Glutamatergic neuron (in vitro differentiated cells): ENCODE results near the gene SLC12A4. TPM values are rescaled to one million over a fixed set of nuclear protein-coding genes. Genes with fewer than 3 reads are reported as not detected.
"Not testable (repeated sequence)": the region's sequence is repeated elsewhere in the genome, so short reads cannot be mapped to it uniquely, and the experiment has no call there.

Source experiments
- DNase-seq: peaks from one replicate; pipeline ENCODE4 v3.0.0; 2022
- H3K27ac Mint-ChIP-seq: one replicate; pipeline ENCODE4 v1.8.0; 2020; ENCODE audit warnings: mild to moderate bottlenecking, mixed read lengths, inconsistent platforms; ENCODE audit not compliant: unreplicated experiment
- H3K27me3 Mint-ChIP-seq: one replicate; pipeline ENCODE4 v1.8.0; 2020; ENCODE audit warnings: mild to moderate bottlenecking, moderate library complexity, mixed read lengths, inconsistent platforms; ENCODE audit not compliant: unreplicated experiment
- H3K36me3 Mint-ChIP-seq: one replicate; pipeline ENCODE4 v1.8.0; 2020; ENCODE audit warnings: mild to moderate bottlenecking, mixed read lengths, inconsistent platforms; ENCODE audit not compliant: unreplicated experiment
- H3K4me1 Mint-ChIP-seq: one replicate; pipeline ENCODE4 v1.8.0; 2020; ENCODE audit warnings: mild to moderate bottlenecking, low read depth, mixed read lengths, inconsistent platforms; ENCODE audit not compliant: unreplicated experiment
- H3K4me3 Mint-ChIP-seq: one replicate; pipeline ENCODE4 v1.8.0; 2020; ENCODE audit warnings: mild to moderate bottlenecking, mixed read lengths, inconsistent platforms; ENCODE audit not compliant: unreplicated experiment
- H3K9me3 Mint-ChIP-seq: one replicate; pipeline ENCODE4 v1.8.0; 2020; ENCODE audit warnings: mild to moderate bottlenecking, moderate library complexity, mixed read lengths, inconsistent platforms; ENCODE audit not compliant: unreplicated experiment
- CTCF ChIP-seq: fragments of 200-600 bp; sonication (generic); IDR thresholded peaks from one replicate; pipeline ENCODE4 v1.5.0; 2021; ENCODE audit not compliant: partially characterized antibody, unreplicated experiment
- total RNA-seq: library from RNA; stranded (reverse); fragmentation: NEBNext Ultra II Directional; extraction: Animal tissue kit (Norgen Biotek cat#: 25700); gene quantifications from one replicate; pipeline ENCODE4 v1.2.1, GENCODE V29; 2021; ENCODE audit not compliant: unreplicated experiment

The SLC12A4 gene
- total RNA-seq, 1 donor from 2014 or later: 19.9 TPM

DNA sequence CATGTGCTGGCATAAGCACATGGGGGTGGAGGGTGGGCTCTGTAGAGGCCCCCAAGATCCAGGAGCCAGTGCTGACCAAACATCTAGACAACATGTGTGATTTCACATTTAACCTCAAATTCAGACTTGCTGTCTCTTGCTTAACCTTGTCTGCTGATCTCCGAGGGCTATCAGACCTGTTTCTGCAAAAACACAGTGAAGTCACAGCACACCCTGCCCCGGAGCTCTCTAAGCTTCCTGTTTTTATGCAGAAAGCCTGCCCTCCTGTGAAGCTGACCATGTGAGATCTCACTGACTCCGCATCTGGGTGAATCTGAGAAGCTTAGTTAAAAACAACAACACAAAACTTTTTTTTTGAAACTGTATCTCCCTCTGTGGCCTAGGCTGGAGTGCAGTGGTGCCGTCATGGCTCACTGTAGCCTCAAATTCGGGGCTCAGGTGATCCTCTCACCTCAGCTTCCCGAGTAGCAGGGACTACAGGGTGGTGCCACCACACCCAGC, 37.4 kb upstream of the SLC12A4 start:
- Mint-ChIP-seq H3K4me1 (no peaks in the 10 kb centered on the region), H3K27me3 (peaks cover 2% of the 10 kb centered on the region), H3K36me3 (no peaks in the 10 kb centered on the region), H3K9me3 (no peaks in the 10 kb centered on the region), H3K4me3 (no peak overlapping the region), H3K27ac (no peak overlapping the region)
- DNase-seq: no peak
- no peak for TF ChIP-seq CTCF

DNA sequence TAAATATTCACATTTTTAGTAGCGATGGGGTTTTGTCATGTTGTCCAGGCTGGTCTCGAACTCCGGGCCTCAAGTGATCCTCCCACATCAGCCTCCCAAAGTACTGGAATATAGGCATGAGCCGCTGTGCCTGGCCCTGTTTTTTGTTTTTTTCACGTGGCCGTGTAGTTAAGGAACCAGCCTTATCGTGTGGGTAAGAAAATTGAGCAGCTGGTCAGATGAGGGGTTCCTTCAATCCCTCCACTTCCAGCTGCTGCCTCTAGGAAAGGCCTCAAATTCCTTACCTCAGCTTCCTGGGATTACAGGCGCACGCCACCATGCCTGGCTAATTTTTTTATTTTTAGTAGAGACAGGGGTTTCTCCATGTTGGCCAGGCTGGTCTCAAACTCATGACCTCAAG, 36.8 kb upstream of the SLC12A4 start:
- TF ChIP-seq CTCF: no peak
- no peaks in the 10 kb centered on the region for H3K27me3 Mint-ChIP-seq
- H3K4me3 Mint-ChIP-seq: no peak overlapping the region
- no peak overlapping the region for H3K27ac Mint-ChIP-seq
- H3K9me3 Mint-ChIP-seq: no peaks in the 10 kb centered on the region
- H3K4me1 Mint-ChIP-seq: no peaks in the 10 kb centered on the region
- no peaks in the 10 kb centered on the region for H3K36me3 Mint-ChIP-seq
- no peak for DNase-seq

DNA sequence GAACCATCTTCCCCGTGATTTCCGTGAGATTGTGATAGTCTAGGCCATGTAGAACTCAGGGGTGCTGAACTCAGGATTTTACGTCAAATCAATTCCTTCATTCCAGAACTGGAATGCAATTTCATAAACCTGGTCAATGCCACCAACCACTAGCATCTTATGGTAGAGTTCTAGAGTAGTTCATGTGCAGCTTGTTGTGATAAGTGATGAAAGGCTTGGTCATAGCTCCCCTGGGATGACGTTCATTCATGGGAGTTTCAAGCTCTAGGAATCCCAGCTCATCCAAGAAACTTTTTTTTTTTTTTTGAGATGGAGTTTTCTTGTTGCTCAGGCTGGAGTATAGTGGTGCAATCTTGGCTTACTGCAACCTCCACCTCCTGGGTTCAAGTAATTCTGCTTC, 34.6 kb upstream of the SLC12A4 start:
- H3K4me1 Mint-ChIP-seq: no peaks in the 10 kb centered on the region
- no peak overlapping the region for H3K27ac Mint-ChIP-seq
- no peaks in the 10 kb centered on the region for H3K27me3 Mint-ChIP-seq
- no peaks in the 10 kb centered on the region for H3K9me3 Mint-ChIP-seq
- H3K4me3 Mint-ChIP-seq: no peak overlapping the region
- H3K36me3 Mint-ChIP-seq: no peaks in the 10 kb centered on the region
- no peak for TF ChIP-seq CTCF
- no peak for DNase-seq

GRCh38 chr16:68000450-68000849, 32.0 kb upstream of the SLC12A4 start:
- Mint-ChIP-seq H3K9me3 (no peaks in the 10 kb centered on the region), H3K36me3 (no peaks in the 10 kb centered on the region), H3K27me3 (peaks cover 2% of the 10 kb centered on the region), H3K4me3 (no peak overlapping the region), H3K27ac (no peak overlapping the region), H3K4me1 (no peaks in the 10 kb centered on the region)
- no peak for TF ChIP-seq CTCF
- no peak for DNase-seq

DNA sequence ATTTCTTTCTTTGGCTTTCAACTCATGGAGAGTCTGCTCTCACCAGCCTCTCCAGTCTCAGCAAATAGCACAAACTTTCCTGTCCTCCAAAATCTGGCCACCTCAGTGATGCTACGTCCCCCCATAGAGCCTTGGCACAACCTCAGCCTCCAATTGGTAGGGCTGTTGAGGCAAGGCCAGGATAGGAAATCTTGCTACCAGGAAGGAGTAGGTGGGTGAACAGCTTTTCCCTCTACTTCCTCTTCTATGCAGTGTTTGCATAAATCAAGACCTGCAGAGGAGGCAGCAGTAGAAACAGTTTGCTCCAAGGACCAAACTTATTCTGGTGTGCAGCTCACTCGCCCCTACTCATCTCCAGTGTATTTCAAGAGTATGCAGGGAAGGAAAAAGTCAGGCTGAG, 31.5 kb upstream of the SLC12A4 start:
- H3K27me3 Mint-ChIP-seq: peaks cover 2% of the 10 kb centered on the region
- no peaks in the 10 kb centered on the region for H3K9me3 Mint-ChIP-seq
- no peaks in the 10 kb centered on the region for H3K36me3 Mint-ChIP-seq
- DNase-seq: no peak
- no peak overlapping the region for H3K27ac Mint-ChIP-seq
- no peaks in the 10 kb centered on the region for H3K4me1 Mint-ChIP-seq
- TF ChIP-seq CTCF: no peak
- no peak overlapping the region for H3K4me3 Mint-ChIP-seq

GRCh38 chr16:67998779-67999688, 30.6 kb upstream of the SLC12A4 start, which contains the start of gene DPEP2:
Gene DPEP2, minus strand, starts transcription at chr16:67999484. Its CDS starts 6,272 bp downstream, at chr16:67993212.
- not testable (repeated sequence) for H3K27me3 Mint-ChIP-seq, H3K4me1 Mint-ChIP-seq, H3K9me3 Mint-ChIP-seq, DNase-seq, H3K36me3 Mint-ChIP-seq, H3K27ac Mint-ChIP-seq, H3K4me3 Mint-ChIP-seq

GRCh38 chr16:67998231-67998778, 29.9 kb upstream of the SLC12A4 start:
- H3K4me1 Mint-ChIP-seq, H3K4me3 Mint-ChIP-seq, H3K36me3 Mint-ChIP-seq, H3K27me3 Mint-ChIP-seq, H3K9me3 Mint-ChIP-seq, H3K27ac Mint-ChIP-seq, DNase-seq: not testable (repeated sequence)
